CD4-positive, alpha-beta memory T cell (primary cell): ENCODE data around the gene IP6K2. TPM values are rescaled to one million over a fixed set of nuclear protein-coding genes. Genes with fewer than 3 reads are reported as not detected.

Source experiments
- CTCF ChIA-PET: fragments of 350-600 bp; sonication (Branson Sonifier 250); formaldehyde crosslinking; loops from one replicate; lab custom pipeline; 2021; ENCODE audit warnings: inconsistent platforms; ENCODE audit not compliant: partially characterized antibody; lab: Charles Lee
- POLR2A ChIA-PET: fragments of 350-600 bp; sonication (Branson Sonifier 250); formaldehyde crosslinking; loops from one replicate; lab custom pipeline; 2021; ENCODE audit not compliant: partially characterized antibody; lab: Charles Lee
- DNase-seq, 5 donors: peaks; one replicate each; pipeline versions ENCODE4 v3.0.0 to v3.0.0-alpha.2; 2020 to 2022; ENCODE audit warnings: mixed read lengths in 1 of 5
- H3K27ac ChIP-seq: one replicate; pipeline ENCODE4 v1.7.0; 2013; ENCODE audit warnings: low read depth, low read length
- H3K27me3 ChIP-seq: 2 replicates; pipeline ENCODE4 v1.7.0; 2013; ENCODE audit warnings: mild to moderate bottlenecking, low read length, moderate library complexity; ENCODE audit not compliant: insufficient read depth
- H3K36me3 ChIP-seq: 2 replicates; pipeline ENCODE4 v1.7.0; 2013; ENCODE audit warnings: mild to moderate bottlenecking, low read length, moderate library complexity; ENCODE audit not compliant: insufficient read depth
- H3K4me1 ChIP-seq: 2 replicates; pipeline ENCODE4 v1.7.0; 2013; ENCODE audit warnings: mild to moderate bottlenecking, low read length, moderate library complexity; ENCODE audit not compliant: insufficient read depth
- H3K4me3 ChIP-seq, 2 donors: one replicate each; pipeline ENCODE4 v1.7.0; 2013; ENCODE audit warnings: low read length in 2 of 2, mild to moderate bottlenecking in 1 of 2
- H3K9me3 ChIP-seq, 2 donors: one replicate each; pipeline ENCODE4 v1.7.0; 2013; ENCODE audit warnings: low read length in 2 of 2, control low read depth in 1 of 2; ENCODE audit not compliant: control insufficient read depth in 1 of 2
- H3K27ac Mint-ChIP-seq, 7 donors: one replicate each; pipeline ENCODE4 v1.8.0; 2020 to 2021; ENCODE audit warnings: mixed read lengths in 7 of 7, mild to moderate bottlenecking in 6 of 7, inconsistent platforms in 3 of 7, moderate library complexity in 3 of 7
- H3K27me3 Mint-ChIP-seq, 2 donors: one replicate each; pipeline ENCODE4 v1.8.0; 2020 to 2021; ENCODE audit warnings: mixed read lengths in 2 of 2
- H3K36me3 Mint-ChIP-seq, 2 donors: one replicate each; pipeline ENCODE4 v1.8.0; 2020 to 2021; ENCODE audit warnings: mixed read lengths in 2 of 2, inconsistent platforms in 1 of 2, mild to moderate bottlenecking in 1 of 2
- H3K4me1 Mint-ChIP-seq, 4 donors: one replicate each; pipeline ENCODE4 v1.8.0; 2020 to 2021; ENCODE audit warnings: mixed read lengths in 4 of 4, mild to moderate bottlenecking in 1 of 4
- H3K4me3 Mint-ChIP-seq, 8 donors: one replicate each; pipeline ENCODE4 v1.8.0; 2020 to 2021; ENCODE audit warnings: mixed read lengths in 8 of 8, mild to moderate bottlenecking in 7 of 8, moderate library complexity in 6 of 8, inconsistent platforms in 3 of 8
- H3K9me3 Mint-ChIP-seq, 8 donors: one replicate each; pipeline ENCODE4 v1.8.0; 2020 to 2021; ENCODE audit warnings: mixed read lengths in 8 of 8, mild to moderate bottlenecking in 5 of 8, inconsistent platforms in 3 of 8, moderate library complexity in 1 of 8
- intact Hi-C: fragments of 100-400 bp; cut with micrococcal nuclease; formaldehyde crosslinking; loops from one replicate; pipeline ENCODE4 v1.15.1; 2023
- polyA plus RNA-seq, 2 donors: library from polyadenylated mRNA; unstranded; fragments of 300-500 nt; fragmentation: Illumina TruSeq; gene quantifications; one replicate each; pipeline ENCODE4 v1.2.3, GENCODE V29; 2021
- total RNA-seq, 2 experiments: library from RNA; stranded (reverse); gene quantifications; one replicate each; pipeline ENCODE4 v1.2.3, GENCODE V29; 2021

IP6K2 gene
- total and polyA plus RNA-seq, 4 experiments from 2014 or later: 49.4 to 91.8 (median 67.4) TPM

- no peaks in the 10 kb centered on the region for H3K27me3 Mint-ChIP-seq
- H3K4me3 Mint-ChIP-seq: peak overlapping the region in 2 of 8 donors; percentile 35 to 56
- peaks cover 22 to 33% of the 10 kb centered on the region in 2 donors for H3K36me3 Mint-ChIP-seq
- ChIA-PET POLR2A (no interaction called here), CTCF (interaction anchor here (1.3 kb wide), 1 partner anchor 23 kb away, joined by 3 read pairs; no protein-coding TSS in a partner anchor)
- Histone ChIP-seq H3K27me3 (no peaks in the 10 kb centered on the region), H3K27ac (no peak overlapping the region), H3K4me3 (no peak overlapping the region), H3K36me3 (peaks cover 23% of the 10 kb centered on the region), H3K9me3 (no peaks in the 10 kb centered on the region), H3K4me1 (peaks cover 34% of the 10 kb centered on the region)
- H3K9me3 Mint-ChIP-seq: no peaks in the 10 kb centered on the region
- intact Hi-C loops: loop anchor here (10.0 kb wide), 1 partner anchor 235 kb away; the partner anchor contains the start of gene ARIH2
- H3K27ac Mint-ChIP-seq: peak overlapping the region in 3 of 7 donors; percentile 11 to 62 (median 37)
- peaks cover 18 to 45% (median 28%) of the 10 kb centered on the region in 4 donors for H3K4me1 Mint-ChIP-seq
- no peak for DNase-seq
Observed at GRCh38 chr3:48679411-48680391, 37.3 kb downstream of the IP6K2 start.

- H3K9me3 ChIP-seq: no peaks in the 10 kb centered on the region
- CTCF ChIA-PET: interaction anchor here (1.4 kb wide), 1 partner anchor 8 kb away, joined by 3 read pairs; no protein-coding TSS in a partner anchor
- no peak for DNase-seq
- peaks cover 23% of the 10 kb centered on the region for H3K36me3 ChIP-seq
- H3K4me3 Mint-ChIP-seq: peak overlapping the region in 1 of 8 donors; percentile 35
- peaks cover 13 to 35% (median 21%) of the 10 kb centered on the region in 4 donors for H3K4me1 Mint-ChIP-seq
- H3K36me3 Mint-ChIP-seq: peaks cover 22 to 34% of the 10 kb centered on the region in 2 donors
- H3K27ac Mint-ChIP-seq: peak overlapping the region in 4 of 7 donors; percentile 11 to 64 (median 55)
- POLR2A ChIA-PET: no interaction called here
- H3K27me3 ChIP-seq: no peaks in the 10 kb centered on the region
- peaks cover 24% of the 10 kb centered on the region for H3K4me1 ChIP-seq
- H3K4me3 ChIP-seq: no peak overlapping the region
- intact Hi-C loops: no loop called here
- H3K9me3 Mint-ChIP-seq: no peaks in the 10 kb centered on the region
- no peak overlapping the region for H3K27ac ChIP-seq
- H3K27me3 Mint-ChIP-seq: no peaks in the 10 kb centered on the region
Observed at GRCh38 chr3:48678566-48679380, 38.2 kb downstream of the IP6K2 start.

GRCh38 chr3:48678056-48678455, 39.0 kb downstream of the IP6K2 start:
- H3K9me3 ChIP-seq: no peaks in the 10 kb centered on the region
- POLR2A ChIA-PET: no interaction called here
- H3K27me3 ChIP-seq: no peaks in the 10 kb centered on the region
- no peak overlapping the region for H3K4me3 Mint-ChIP-seq
- H3K4me1 ChIP-seq: peaks cover 17% of the 10 kb centered on the region
- H3K36me3 Mint-ChIP-seq: peaks cover 22 to 37% of the 10 kb centered on the region in 2 donors
- H3K9me3 Mint-ChIP-seq: no peaks in the 10 kb centered on the region
- no peak for DNase-seq
- peaks cover 23% of the 10 kb centered on the region for H3K36me3 ChIP-seq
- intact Hi-C loops: no loop called here
- H3K4me1 Mint-ChIP-seq: peaks cover 10 to 32% (median 17%) of the 10 kb centered on the region in 4 donors
- CTCF ChIA-PET: interaction anchor here (1.4 kb wide), 1 partner anchor 8 kb away, joined by 3 read pairs; no protein-coding TSS in a partner anchor
- H3K27ac Mint-ChIP-seq: peak overlapping the region in 2 of 7 donors; percentile 47 to 48
- no peak overlapping the region for H3K27ac ChIP-seq
- no peak overlapping the region for H3K4me3 ChIP-seq
- no peaks in the 10 kb centered on the region for H3K27me3 Mint-ChIP-seq

GRCh38 chr3:48674505-48674904, 42.5 kb downstream of the IP6K2 start:
- ChIA-PET CTCF (interaction anchor here (1.2 kb wide), 1 partner anchor 10 kb away, joined by 3 read pairs; no protein-coding TSS in a partner anchor), POLR2A (interaction anchor here (1.5 kb wide), 1 partner anchor 13 kb away, joined by 4 read pairs; no protein-coding TSS in a partner anchor)
- intact Hi-C loops: no loop called here
- no peak overlapping the region for H3K4me3 ChIP-seq
- Mint-ChIP-seq H3K27me3 (no peaks in the 10 kb centered on the region), H3K4me1 (peaks cover 2 to 5% (median 4%) of the 10 kb centered on the region in 4 donors), H3K27ac (no peak overlapping the region), H3K4me3 (no peak overlapping the region), H3K9me3 (no peaks in the 10 kb centered on the region), H3K36me3 (peaks cover 11 to 17% of the 10 kb centered on the region in 2 donors)
- peaks cover 7% of the 10 kb centered on the region for H3K4me1 ChIP-seq
- H3K9me3 ChIP-seq: no peaks in the 10 kb centered on the region
- no peak for DNase-seq
- no peak overlapping the region for H3K27ac ChIP-seq
- peaks cover 6% of the 10 kb centered on the region for H3K36me3 ChIP-seq
- no peaks in the 10 kb centered on the region for H3K27me3 ChIP-seq

GRCh38 chr3:48672522-48672921, 44.5 kb downstream of the IP6K2 start:
- peak overlapping the region in 1 of 7 donors; percentile 61 for H3K27ac Mint-ChIP-seq
- H3K9me3 Mint-ChIP-seq: no peaks in the 10 kb centered on the region
- POLR2A ChIA-PET: no interaction called here
- DNase-seq: no peak
- H3K4me1 ChIP-seq: no peaks in the 10 kb centered on the region
- H3K36me3 Mint-ChIP-seq: peaks cover 4 to 9% of the 10 kb centered on the region in 2 donors
- no peak overlapping the region for H3K4me3 ChIP-seq
- H3K9me3 ChIP-seq: no peaks in the 10 kb centered on the region
- peaks cover 0 to 1% (median 0%) of the 10 kb centered on the region in 4 donors for H3K4me1 Mint-ChIP-seq
- no peak overlapping the region for H3K4me3 Mint-ChIP-seq
- CTCF ChIA-PET: no interaction called here
- no peaks in the 10 kb centered on the region for H3K27me3 Mint-ChIP-seq
- no peak overlapping the region for H3K27ac ChIP-seq
- intact Hi-C loops: no loop called here
- H3K27me3 ChIP-seq: no peaks in the 10 kb centered on the region
- H3K36me3 ChIP-seq: peaks cover 4% of the 10 kb centered on the region

- Histone ChIP-seq H3K4me3 (no peak overlapping the region), H3K27me3 (peaks cover 6% of the 10 kb centered on the region), H3K9me3 (no peaks in the 10 kb centered on the region), H3K36me3 (no peaks in the 10 kb centered on the region), H3K27ac (no peak overlapping the region), H3K4me1 (peaks cover 27% of the 10 kb centered on the region)
- no peak for DNase-seq
- intact Hi-C loops: no loop called here
- CTCF ChIA-PET: interaction anchor here (0.9 to 1.1 kb wide), 4 partner anchors 9 to 265 kb away, joined by 3 to 4 read pairs (median 3); no protein-coding TSS in a partner anchor
- peak overlapping the region in 2 of 8 donors; percentile 25 to 27 for H3K4me3 Mint-ChIP-seq
- H3K27ac Mint-ChIP-seq: peak overlapping the region in 1 of 7 donors; percentile 87
- H3K4me1 Mint-ChIP-seq: peaks cover 9 to 31% (median 19%) of the 10 kb centered on the region in 4 donors
- H3K27me3 Mint-ChIP-seq: peaks cover 1 to 7% of the 10 kb centered on the region in 2 donors
- H3K36me3 Mint-ChIP-seq: no peaks in the 10 kb centered on the region
- POLR2A ChIA-PET: no interaction called here
- H3K9me3 Mint-ChIP-seq: peaks cover 0 to 6% (median 0%) of the 10 kb centered on the region in 8 donors
Observed at GRCh38 chr3:48664929-48665328, 52.1 kb downstream of the IP6K2 start.
